OCI-LY7 (cell line): ENCODE measurements around the gene LRRC40. TPM values are rescaled to one million over a fixed set of nuclear protein-coding genes. Genes with fewer than 3 reads are reported as not detected.

Experiments used
- BruUV-seq: library from RNA; stranded (reverse); fragments of 400-500 nt; replicated peaks from 2 replicates; lab custom pipeline; 2021; lab: Mats Ljungman, UMichigan
- CTCF ChIA-PET: fragments of 300-600 bp; sonication (Branson Sonifier 250); formaldehyde crosslinking; loops from one replicate; lab custom pipeline; 2022; ENCODE audit warnings: antibody characterized with exemption; ENCODE audit not compliant: unreplicated experiment; lab: Charles Lee
- POLR2A ChIA-PET: fragments of 300-600 bp; sonication (Branson Sonifier 250); formaldehyde crosslinking; loops from one replicate; lab custom pipeline; 2022; ENCODE audit warnings: antibody characterized with exemption; lab: Charles Lee
- DNase-seq: peaks from one replicate; pipeline ENCODE4 v3.0.0-alpha.2; 2015; ENCODE audit warnings: low spot score
- H2AFZ ChIP-seq: fragments of 200-600 bp; sonication (generic), shearing (Covaris generic); 2 replicates; pipeline ENCODE4 v1.6.1; 2014; ENCODE audit warnings: mild to moderate bottlenecking, antibody characterized with exemption, low read length, moderate library complexity
- H3K27ac ChIP-seq: fragments of 200-600 bp; sonication (generic); 2 replicates; pipeline ENCODE4 v1.5.1; 2014; ENCODE audit warnings: mixed run types, low read depth, mild to moderate bottlenecking, moderate library complexity, low read length, inconsistent platforms; ENCODE audit not compliant: poor library complexity, severe bottlenecking
- H3K36me3 ChIP-seq: fragments of 200-600 bp; sonication (generic); 2 replicates; pipeline ENCODE4 v1.6.1; 2014; ENCODE audit warnings: mild to moderate bottlenecking, antibody characterized with exemption, low read length, moderate library complexity, mixed read lengths; ENCODE audit not compliant: insufficient read depth
- H3K4me1 ChIP-seq: fragments of 200-600 bp; sonication (generic); 2 replicates; pipeline ENCODE4 v1.5.1; 2014; ENCODE audit warnings: mild to moderate bottlenecking, low read length; ENCODE audit not compliant: insufficient read depth, poor library complexity, severe bottlenecking
- H3K4me2 ChIP-seq: fragments of 200-600 bp; sonication (generic); 2 replicates; pipeline ENCODE4 v1.6.1; 2014; ENCODE audit warnings: mild to moderate bottlenecking, low read length
- H3K4me3 ChIP-seq: fragments of 200-600 bp; sonication (generic); 2 replicates; pipeline ENCODE4 v1.5.1; 2014; ENCODE audit warnings: mild to moderate bottlenecking, low read depth, low read length; ENCODE audit not compliant: poor library complexity, severe bottlenecking
- H3K79me2 ChIP-seq: fragments of 200-600 bp; sonication (generic); 2 replicates; pipeline ENCODE4 v1.6.1; 2016; ENCODE audit warnings: low read depth, mild to moderate bottlenecking, low read length, moderate library complexity, mixed read lengths; ENCODE audit not compliant: insufficient read depth
- H3K9me2 ChIP-seq: fragments of 200-600 bp; sonication (generic); 2 replicates; pipeline ENCODE4 v1.6.1; 2016; ENCODE audit warnings: mild to moderate bottlenecking, low read length, mixed read lengths; ENCODE audit not compliant: insufficient read depth
- H3K9me3 ChIP-seq: fragments of 200-600 bp; sonication (generic); 2 replicates; pipeline ENCODE4 v1.6.1; 2014; ENCODE audit warnings: mild to moderate bottlenecking, mixed run types, low read length, mixed read lengths
- H4K20me1 ChIP-seq: fragments of 200-600 bp; sonication (generic); 2 replicates; pipeline ENCODE4 v1.6.1; 2014; ENCODE audit warnings: mild to moderate bottlenecking, antibody characterized with exemption, low read length, moderate library complexity, mixed read lengths; ENCODE audit not compliant: insufficient read depth
- CTCF ChIP-seq: fragments of 200-600 bp; sonication (generic); conservative IDR thresholded peaks from 2 replicates; pipeline ENCODE4 v1.5.1; 2014; ENCODE audit warnings: mild to moderate bottlenecking, antibody characterized with exemption, low read length, moderate library complexity, mixed read lengths
- intact Hi-C: fragments of 100-400 bp; cut with micrococcal nuclease; formaldehyde crosslinking; loops from one replicate; pipeline ENCODE4 v1.10.0; 2022; ENCODE audit not compliant: unreplicated experiment
- small RNA-seq: library from RNA; depleted of rRNA; stranded (forward); fragments of <200 nt; gene quantifications from one replicate; pipeline ENCODE3, GENCODE V24; 2014
- total RNA-seq, 2 experiments: library from RNA; depleted of rRNA in 1 of 2; stranded (reverse); fragments of >200 nt in 1 of 2; shearing (Covaris generic) in 1 of 2; gene quantifications; 2 replicates each; pipeline ENCODE4 v1.2.3, GENCODE V29; 2014 to 2022

Gene LRRC40
- total RNA-seq, 2 experiments from 2014 or later: 20.3 to 22.0 TPM

- Histone ChIP-seq H3K4me1 (no peaks in the 10 kb centered on the region), H3K27ac (no peak overlapping the region), H3K79me2 (no peaks in the 10 kb centered on the region), H2AFZ (no peak overlapping the region), H3K4me2 (no peak overlapping the region), H3K9me2 (no peaks in the 10 kb centered on the region), H4K20me1 (no peaks in the 10 kb centered on the region), H3K9me3 (no peaks in the 10 kb centered on the region), H3K36me3 (no peaks in the 10 kb centered on the region), H3K4me3 (no peak overlapping the region)
- ChIA-PET POLR2A (interaction anchor here (0.5 to 1.0 kb wide), 2 partner anchors 11 to 980 kb away, joined by 3 read pairs; no protein-coding TSS in a partner anchor), CTCF (no interaction called here)
- DNase-seq: no peak
- intact Hi-C loops: no loop called here
- no peak for TF ChIP-seq CTCF
- no TSS peak for BruUV-seq
Measured at GRCh38 chr1:70101231-70101630, 104.1 kb downstream of the LRRC40 start.

Small RNAs within 50 kb of the gene (small RNA-seq; reads per million reads assigned to genes)
- not detected for gene RN7SL242P

Other genes with a start within 250 kb of the LRRC40 start
- gene SRSF11, start 15.8 kb upstream of the LRRC40 start, total RNA-seq (2014; rRNA removed; shearing (Covaris generic)): 165 and 198 TPM in 2 replicates
- 245 and 265 TPM in 2 replicates for gene SRSF11, start 15.8 kb upstream of the LRRC40 start, total RNA-seq (2022)
- 22.1 and 25.0 TPM in 2 replicates for gene ANKRD13C, start 149.1 kb upstream of the LRRC40 start, total RNA-seq (2014; rRNA removed; shearing (Covaris generic))
- 17.3 and 20.2 TPM in 2 replicates for gene ANKRD13C, start 149.1 kb upstream of the LRRC40 start, total RNA-seq (2022)
- gene CTH, start 205.7 kb upstream of the LRRC40 start, total RNA-seq (2014; rRNA removed; shearing (Covaris generic)): 6.3 and 9.7 TPM in 2 replicates
- 14.4 and 16.8 TPM in 2 replicates for gene CTH, start 205.7 kb upstream of the LRRC40 start, total RNA-seq (2022)